NCI-H2227 treated with DMSO at 0.1 percent for 48 hours (cell line): ENCODE measurements around the gene TAF9B.
"Not testable (repeated sequence)": the region's sequence is repeated elsewhere in the genome, so short reads cannot be mapped to it uniquely, and the experiment has no call there.

Experiments
- DNase-seq: peaks from one replicate; lab custom pipeline; 2025; lab: John Stamatoyannopoulos, UW

Gene TAF9B

GRCh38 chrX:78116365-78116764 is 23.1 kb downstream of the TAF9B start:
- DNase-seq, result no peak

- DNase-seq, result no peak
Measured at GRCh38 chrX:78111140-78111931, 28.1 kb downstream of the TAF9B start.

- DNase-seq, result no peak
Measured at GRCh38 chrX:78109458-78109857, 30.0 kb downstream of the TAF9B start.

GRCh38 chrX:78106651-78106986 is 32.8 kb downstream of the TAF9B start:
- DNase-seq, result no peak

GRCh38 chrX:78105944-78106650 is 33.4 kb downstream of the TAF9B start:
- DNase-seq, result no peak

GRCh38 chrX:78104447-78105176 is 34.8 kb downstream of the TAF9B start:
- DNase-seq, result peak; percentile 12

- DNase-seq, result peak; percentile 96
Measured at GRCh38 chrX:78103623-78104446, 35.6 kb downstream of the TAF9B start, which contains the start of gene PGK1. Gene PGK1, plus strand, starts transcription at chrX:78104248. Its CDS starts 93 bp downstream, at chrX:78104341.

- DNase-seq, result no peak
Measured at GRCh38 chrX:78103001-78103622, 36.3 kb downstream of the TAF9B start.

- DNase-seq, result no peak
Measured at GRCh38 chrX:78102091-78102490, 37.4 kb downstream of the TAF9B start.

- no peak for DNase-seq
Measured at GRCh38 chrX:78098108-78098507, 41.3 kb downstream of the TAF9B start.

GRCh38 chrX:78092296-78092695 is 47.2 kb downstream of the TAF9B start:
- no peak for DNase-seq

- DNase-seq, result not testable (repeated sequence)
Measured at GRCh38 chrX:78081413-78081812, 58.0 kb downstream of the TAF9B start.
